ENCODE data around the gene GAGE1.

DNA sequence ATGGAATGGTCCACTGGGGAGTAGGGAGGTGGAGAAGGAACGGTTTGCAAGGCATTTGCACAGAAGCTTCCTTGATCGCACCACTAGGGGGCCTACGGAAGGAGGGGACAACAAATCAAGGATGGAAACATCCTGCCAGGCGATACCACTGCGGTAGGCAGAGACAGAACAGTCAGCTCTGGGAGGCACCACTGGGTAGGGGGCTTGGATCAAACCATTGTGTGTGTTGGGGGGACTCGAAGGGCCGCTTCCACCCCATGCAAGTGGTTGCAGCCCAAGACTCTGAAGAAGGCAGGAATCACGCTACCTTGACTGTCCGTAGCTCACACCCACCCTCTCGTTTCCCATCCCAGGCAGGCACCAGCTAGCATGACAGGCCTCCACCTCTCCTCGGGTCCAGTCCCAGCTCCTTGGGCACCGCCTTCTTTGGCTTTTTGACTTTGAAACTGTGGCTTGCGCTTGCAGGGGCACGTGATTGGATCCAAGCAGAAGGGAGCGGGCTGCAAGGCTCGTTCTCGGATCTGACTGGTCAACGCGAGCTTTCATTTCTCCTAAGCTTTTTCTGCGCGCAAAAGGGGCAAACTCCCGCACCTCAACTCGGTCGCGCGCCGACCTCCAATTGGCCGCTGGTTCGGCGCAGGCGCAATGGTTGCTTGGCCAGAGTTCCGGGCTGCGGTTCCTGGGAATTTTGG lies 28.4 kb downstream of the GAGE1 start:
- TF ChIP-seq POLR2A (conservative IDR thresholded peaks at IDR 0.05), result no peak
- TF ChIP-seq YY1 (IDR thresholded peaks at IDR 0.05; ENCODE audit: borderline replicate concordance in 1 of 3, control insufficient read depth in 1 of 3, extremely low read depth in 1 of 3, insufficient read depth in 3 of 3, insufficient read length in 1 of 3, insufficient replicate concordance in 2 of 3, low read depth in 1 of 3, low read length in 2 of 3), result no peak
- TF ChIP-seq RFX5 (IDR thresholded peaks at IDR 0.05; ENCODE audit: low read depth, low read length), result no peak
- TF ChIP-seq, protein P1, sequence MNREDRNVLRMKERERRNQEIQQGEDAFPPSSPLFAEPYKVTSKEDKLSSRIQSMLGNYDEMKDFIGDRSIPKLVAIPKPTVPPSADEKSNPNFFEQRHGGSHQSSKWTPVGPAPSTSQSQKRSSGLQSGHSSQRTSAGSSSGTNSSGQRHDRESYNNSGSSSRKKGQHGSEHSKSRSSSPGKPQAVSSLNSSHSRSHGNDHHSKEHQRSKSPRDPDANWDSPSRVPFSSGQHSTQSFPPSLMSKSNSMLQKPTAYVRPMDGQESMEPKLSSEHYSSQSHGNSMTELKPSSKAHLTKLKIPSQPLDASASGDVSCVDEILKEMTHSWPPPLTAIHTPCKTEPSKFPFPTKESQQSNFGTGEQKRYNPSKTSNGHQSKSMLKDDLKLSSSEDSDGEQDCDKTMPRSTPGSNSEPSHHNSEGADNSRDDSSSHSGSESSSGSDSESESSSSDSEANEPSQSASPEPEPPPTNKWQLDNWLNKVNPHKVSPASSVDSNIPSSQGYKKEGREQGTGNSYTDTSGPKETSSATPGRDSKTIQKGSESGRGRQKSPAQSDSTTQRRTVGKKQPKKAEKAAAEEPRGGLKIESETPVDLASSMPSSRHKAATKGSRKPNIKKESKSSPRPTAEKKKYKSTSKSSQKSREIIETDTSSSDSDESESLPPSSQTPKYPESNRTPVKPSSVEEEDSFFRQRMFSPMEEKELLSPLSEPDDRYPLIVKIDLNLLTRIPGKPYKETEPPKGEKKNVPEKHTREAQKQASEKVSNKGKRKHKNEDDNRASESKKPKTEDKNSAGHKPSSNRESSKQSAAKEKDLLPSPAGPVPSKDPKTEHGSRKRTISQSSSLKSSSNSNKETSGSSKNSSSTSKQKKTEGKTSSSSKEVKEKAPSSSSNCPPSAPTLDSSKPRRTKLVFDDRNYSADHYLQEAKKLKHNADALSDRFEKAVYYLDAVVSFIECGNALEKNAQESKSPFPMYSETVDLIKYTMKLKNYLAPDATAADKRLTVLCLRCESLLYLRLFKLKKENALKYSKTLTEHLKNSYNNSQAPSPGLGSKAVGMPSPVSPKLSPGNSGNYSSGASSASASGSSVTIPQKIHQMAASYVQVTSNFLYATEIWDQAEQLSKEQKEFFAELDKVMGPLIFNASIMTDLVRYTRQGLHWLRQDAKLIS (CRISPR knock-in tag; IDR thresholded peaks at IDR 0.05), result no peak

Measured in K562 (cell line).